Measurements from ENCODE around the gene PATJ. TPM values are rescaled to one million over a fixed set of nuclear protein-coding genes. Genes with fewer than 3 reads are reported as not detected.

PATJ gene
- total RNA-seq, 4 donors from 2014 or later, result 47.6 to 105 (median 70.8) TPM

GRCh38 chr1:61732726-61733125 lies 9.6 kb upstream of the PATJ start:
- H3K4me1 ChIP-seq, result no peaks in the 10 kb centered on the region
- H3K9me3 ChIP-seq, result no peaks in the 10 kb centered on the region
- no peak for DNase-seq
- no peaks in the 10 kb centered on the region for H3K36me3 ChIP-seq
- H3K27ac ChIP-seq, result no peak overlapping the region
- no peak overlapping the region for H3K4me3 ChIP-seq
- 55 to 65% methylated on average over 3 of the region's 3 CpGs for WGBS, 2 donors
- TF ChIP-seq, protein P1, sequence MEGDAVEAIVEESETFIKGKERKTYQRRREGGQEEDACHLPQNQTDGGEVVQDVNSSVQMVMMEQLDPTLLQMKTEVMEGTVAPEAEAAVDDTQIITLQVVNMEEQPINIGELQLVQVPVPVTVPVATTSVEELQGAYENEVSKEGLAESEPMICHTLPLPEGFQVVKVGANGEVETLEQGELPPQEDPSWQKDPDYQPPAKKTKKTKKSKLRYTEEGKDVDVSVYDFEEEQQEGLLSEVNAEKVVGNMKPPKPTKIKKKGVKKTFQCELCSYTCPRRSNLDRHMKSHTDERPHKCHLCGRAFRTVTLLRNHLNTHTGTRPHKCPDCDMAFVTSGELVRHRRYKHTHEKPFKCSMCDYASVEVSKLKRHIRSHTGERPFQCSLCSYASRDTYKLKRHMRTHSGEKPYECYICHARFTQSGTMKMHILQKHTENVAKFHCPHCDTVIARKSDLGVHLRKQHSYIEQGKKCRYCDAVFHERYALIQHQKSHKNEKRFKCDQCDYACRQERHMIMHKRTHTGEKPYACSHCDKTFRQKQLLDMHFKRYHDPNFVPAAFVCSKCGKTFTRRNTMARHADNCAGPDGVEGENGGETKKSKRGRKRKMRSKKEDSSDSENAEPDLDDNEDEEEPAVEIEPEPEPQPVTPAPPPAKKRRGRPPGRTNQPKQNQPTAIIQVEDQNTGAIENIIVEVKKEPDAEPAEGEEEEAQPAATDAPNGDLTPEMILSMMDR (IDR thresholded peaks at IDR 0.05), result no peak
- TF ChIP-seq POLR2A (IDR thresholded peaks at IDR 0.05), result no peak
- intact Hi-C loops (cut with DNase I), result no loop called here
- no peaks in the 10 kb centered on the region for H3K27me3 ChIP-seq

GRCh38 chr1:61740751-61741700 lies 1.3 kb upstream of the PATJ start:
- Histone ChIP-seq H3K4me3 (peak overlapping the region in 3 of 4 donors; percentile 85 to 98 (median 92)), H3K9me3 (no peaks in the 10 kb centered on the region), H3K36me3 (no peaks in the 10 kb centered on the region), H3K4me1 (peaks cover 0 to 41% (median 6%) of the 10 kb centered on the region in 3 donors), H3K27ac (peak overlapping the region; percentile 98 to 99 (median 98)), H3K27me3 (no peaks in the 10 kb centered on the region)
- intact Hi-C loops (cut with DNase I), result no loop called here
- no peak for DNase-seq
- TF ChIP-seq, protein P1 (IDR thresholded peaks at IDR 0.05), result no peak
- no peak for TF ChIP-seq POLR2A (IDR thresholded peaks at IDR 0.05)
- 75 to 83% methylated on average over 19 of the region's 19 CpGs for WGBS, 2 donors

DNA sequence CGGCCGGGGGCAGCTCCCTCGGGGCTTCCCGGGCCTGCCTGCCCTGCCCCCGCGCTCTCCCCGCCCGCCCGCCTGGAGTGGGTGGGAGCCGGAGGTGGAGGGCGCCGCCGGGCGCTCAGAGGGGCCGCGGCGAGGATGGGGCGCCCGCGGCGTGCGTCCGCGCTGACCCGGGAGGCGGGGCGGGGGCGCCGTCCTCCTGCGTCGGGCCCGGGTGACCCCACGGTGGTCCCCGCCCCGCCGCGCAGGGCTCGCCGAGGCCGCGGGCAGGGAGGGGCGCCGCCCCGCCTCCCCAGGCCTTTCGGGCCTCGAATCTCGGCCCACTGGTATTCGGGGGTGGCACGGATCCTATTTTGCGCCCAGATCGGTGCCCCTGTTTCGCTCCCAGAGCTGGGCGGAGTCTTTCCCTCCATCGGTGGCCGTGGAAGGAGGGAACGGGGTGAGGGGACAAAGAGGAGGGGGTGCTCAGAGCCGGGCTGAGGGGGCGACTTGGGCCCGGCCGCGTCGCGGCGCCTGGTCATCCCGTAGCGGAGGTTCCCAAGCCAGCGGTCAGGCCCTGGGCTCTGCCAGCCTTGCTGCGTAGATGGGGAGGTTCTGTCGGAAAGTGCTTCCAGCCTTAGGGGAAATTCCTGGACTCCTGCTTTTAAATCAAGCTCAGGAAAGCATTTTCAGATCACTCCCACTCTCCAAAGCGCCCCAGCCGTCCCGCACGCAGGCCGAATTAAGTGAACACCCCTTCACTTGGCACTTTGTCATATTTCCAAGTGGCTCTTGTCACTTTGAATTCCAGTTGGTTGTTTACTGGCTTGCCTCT lies 545 bp downstream of the PATJ start:
- no peaks in the 10 kb centered on the region for H3K27me3 ChIP-seq
- no peaks in the 10 kb centered on the region for H3K9me3 ChIP-seq
- H3K4me1 ChIP-seq, result peaks cover 4 to 59% (median 6%) of the 10 kb centered on the region in 3 donors
- no peak for DNase-seq
- 8 to 12% methylated on average over 14 to 15 of the region's 74 CpGs for WGBS, 2 donors
- intact Hi-C loops (cut with DNase I), result no loop called here
- no peaks in the 10 kb centered on the region for H3K36me3 ChIP-seq
- peak in 1 of 4 donors; percentile 11 for TF ChIP-seq POLR2A (IDR thresholded peaks at IDR 0.05)
- TF ChIP-seq, protein P1 (IDR thresholded peaks at IDR 0.05), result no peak
- peak overlapping the region; percentile 98 to 99 (median 98) for H3K27ac ChIP-seq
- peak overlapping the region; percentile 85 to 98 (median 91) for H3K4me3 ChIP-seq

- H3K4me1 ChIP-seq, result peaks cover 4 to 63% (median 6%) of the 10 kb centered on the region in 3 donors
- TF ChIP-seq POLR2A (IDR thresholded peaks at IDR 0.05), result no peak
- TF ChIP-seq, protein P1 (IDR thresholded peaks at IDR 0.05), result no peak
- DNase-seq, result no peak
- no peaks in the 10 kb centered on the region for H3K9me3 ChIP-seq
- no peaks in the 10 kb centered on the region for H3K27me3 ChIP-seq
- 29 to 37% methylated on average over 5 of the region's 5 CpGs for WGBS, 2 donors
- intact Hi-C loops (cut with DNase I), result no loop called here
- peak overlapping the region; percentile 85 to 98 (median 91) for H3K4me3 ChIP-seq
- H3K27ac ChIP-seq, result peak overlapping the region; percentile 98 to 99 (median 98)
- H3K36me3 ChIP-seq, result no peaks in the 10 kb centered on the region
Observed at GRCh38 chr1:61743431-61743705, 1.1 kb downstream of the PATJ start.

Data from esophagus squamous epithelium (tissue), 5 donors.